Neutrophil (primary cell): ENCODE measurements around the gene DIO1.
A peak's percentile ranks its signal among the peaks of the same experiment; 100 is the strongest.

ENCODE experiments used
- H3K27ac ChIP-seq: fragments of 200-600 bp; sonication (generic); 2 replicates; pipeline ENCODE4 v1.5.1; 2016; ENCODE audit warnings: mild to moderate bottlenecking, moderate library complexity
- H3K27me3 ChIP-seq: fragments of 200-600 bp; sonication (generic); 2 replicates; pipeline ENCODE4 v1.6.0; 2016; ENCODE audit warnings: mild to moderate bottlenecking
- H3K36me3 ChIP-seq: fragments of 200-600 bp; sonication (generic); 2 replicates; pipeline ENCODE4 v1.5.1; 2017
- H3K4me1 ChIP-seq, 2 experiments: fragments of 200-600 bp in 1 of 2; sonication (generic) in 1 of 2; 1 replicate in 1 of 2; 2 replicates in 1 of 2; pipeline versions ENCODE4 v1.5.1 to v1.6.1; 2013 to 2016; ENCODE audit warnings: low read depth in 1 of 2, low read length in 1 of 2, mild to moderate bottlenecking in 1 of 2, moderate library complexity in 1 of 2; ENCODE audit not compliant: control insufficient read depth in 1 of 2, insufficient read depth in 1 of 2
- H3K4me3 ChIP-seq, 2 experiments: fragments of 200-600 bp in 1 of 2; sonication (generic) in 1 of 2; 1 replicate in 1 of 2; 2 replicates in 1 of 2; pipeline ENCODE4 v1.5.1; 2013 to 2016; ENCODE audit warnings: low read depth in 1 of 2, low read length in 1 of 2, mild to moderate bottlenecking in 1 of 2, moderate library complexity in 1 of 2
- H3K9me3 ChIP-seq: fragments of 200-600 bp; sonication (generic); 2 replicates; pipeline ENCODE4 v1.5.1; 2016
- CTCF ChIP-seq: fragments of 200-600 bp; sonication (generic); IDR thresholded peaks from 2 replicates; pipeline ENCODE4 v1.5.1; 2016; ENCODE audit warnings: antibody characterized with exemption

The DIO1 gene

DNA sequence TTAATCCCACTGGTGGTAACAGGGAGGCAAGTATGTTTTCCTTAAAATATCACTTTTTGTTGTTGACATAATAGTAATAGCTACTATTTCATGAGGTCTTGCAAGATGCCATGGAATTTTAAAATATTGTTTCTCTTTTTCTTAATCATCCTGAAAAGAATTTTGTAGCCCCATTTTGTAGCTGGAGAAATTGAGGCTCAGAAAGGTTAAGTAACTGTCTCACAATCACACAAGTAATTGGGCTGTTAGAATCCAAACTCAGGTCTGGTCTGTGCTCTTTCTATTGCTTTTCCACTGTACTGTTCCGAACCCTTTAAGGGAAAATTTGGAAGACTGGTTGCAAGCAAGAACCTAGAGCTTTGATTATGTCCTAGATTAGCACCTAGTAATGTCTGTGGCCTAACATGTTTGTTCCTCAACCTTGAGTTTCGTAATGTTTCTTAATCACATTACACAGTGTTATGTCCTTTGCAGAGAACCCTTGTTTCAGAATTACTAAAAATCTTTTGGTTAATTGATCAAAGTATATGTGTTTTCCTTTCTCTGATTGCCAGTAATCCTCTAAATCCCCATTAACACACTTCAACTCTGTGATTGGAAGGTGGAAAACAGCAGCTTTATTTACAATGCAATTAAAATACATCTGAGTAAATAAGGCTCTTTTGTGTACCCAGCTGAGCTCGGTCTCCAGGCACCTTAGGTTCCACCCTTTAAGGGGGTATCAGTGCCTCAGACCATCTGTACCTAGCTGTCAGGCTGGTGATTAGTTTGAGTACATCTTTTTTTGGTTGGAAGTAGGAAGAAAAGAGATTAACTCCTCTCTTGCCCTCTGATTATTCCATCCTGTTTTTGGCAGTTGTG, 62.6 kb downstream of the DIO1 start:
- no peak for TF ChIP-seq CTCF
- Histone ChIP-seq H3K4me3 (peak overlapping the region in 1 of 2 experiments; percentile 12), H3K27ac (peak overlapping the region; percentile 86), H3K9me3 (no peaks in the 10 kb centered on the region), H3K4me1 (peaks cover 20% of the 10 kb centered on the region in 2 experiments), H3K36me3 (peaks cover 37% of the 10 kb centered on the region), H3K27me3 (no peaks in the 10 kb centered on the region)

DNA sequence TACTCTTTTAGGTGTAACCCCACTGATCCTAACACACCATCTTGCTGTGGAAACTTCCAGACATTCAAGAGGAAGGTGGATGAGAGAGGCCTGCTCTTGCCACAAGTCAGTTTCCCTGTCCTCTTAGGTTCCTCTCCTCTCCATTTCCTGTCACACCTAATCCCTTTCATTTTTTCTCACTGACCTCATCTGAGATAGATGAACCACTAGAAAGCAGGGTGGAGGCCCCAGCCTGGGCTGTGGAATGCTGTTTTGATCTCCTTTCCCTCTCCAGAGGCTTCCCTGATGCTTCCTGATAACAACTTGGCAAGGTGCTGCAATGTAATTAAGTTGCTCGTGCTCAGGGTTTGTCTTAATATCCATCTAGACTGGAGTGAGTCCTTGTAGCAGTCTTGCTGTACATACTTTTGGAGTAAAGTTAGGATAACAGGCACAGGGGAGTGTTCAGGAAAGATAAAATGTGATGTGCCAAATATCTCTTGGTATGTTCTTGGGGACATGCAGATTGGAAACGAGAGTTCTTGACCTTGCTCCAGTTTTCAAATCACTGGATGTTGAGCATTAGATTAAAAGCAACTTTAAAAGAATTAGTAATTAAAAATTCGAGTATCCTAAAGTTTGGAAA, 63.3 kb downstream of the DIO1 start:
- Histone ChIP-seq H3K4me1 (peaks cover 20% of the 10 kb centered on the region in 2 experiments), H3K9me3 (no peaks in the 10 kb centered on the region), H3K4me3 (peak overlapping the region in 1 of 2 experiments; percentile 12), H3K27ac (peak overlapping the region; percentile 86), H3K27me3 (no peaks in the 10 kb centered on the region), H3K36me3 (peaks cover 35% of the 10 kb centered on the region)
- no peak for TF ChIP-seq CTCF

GRCh38 chr1:53959664-53960250, 65.8 kb downstream of the DIO1 start:
- Histone ChIP-seq H3K27me3 (no peaks in the 10 kb centered on the region), H3K9me3 (no peaks in the 10 kb centered on the region), H3K4me3 (no peak overlapping the region), H3K4me1 (peaks cover 34 to 35% of the 10 kb centered on the region in 2 experiments), H3K27ac (no peak overlapping the region), H3K36me3 (peaks cover 34% of the 10 kb centered on the region)
- TF ChIP-seq CTCF, result peak; percentile 62
